OCI-LY7 (cell line): Measurements from ENCODE around the gene ZNF341. TPM values are rescaled to one million over a fixed set of nuclear protein-coding genes. Genes with fewer than 3 reads are reported as not detected.

Experiments used
- BruUV-seq: library from RNA; stranded (reverse); fragments of 400-500 nt; replicated peaks from 2 replicates; lab custom pipeline; 2021; lab: Mats Ljungman, UMichigan
- CTCF ChIA-PET: fragments of 300-600 bp; sonication (Branson Sonifier 250); formaldehyde crosslinking; loops from one replicate; lab custom pipeline; 2022; ENCODE audit warnings: antibody characterized with exemption; ENCODE audit not compliant: unreplicated experiment; lab: Charles Lee
- POLR2A ChIA-PET: fragments of 300-600 bp; sonication (Branson Sonifier 250); formaldehyde crosslinking; loops from one replicate; lab custom pipeline; 2022; ENCODE audit warnings: antibody characterized with exemption; lab: Charles Lee
- DNase-seq: peaks from one replicate; pipeline ENCODE4 v3.0.0-alpha.2; 2015; ENCODE audit warnings: low spot score
- H2AFZ ChIP-seq: fragments of 200-600 bp; sonication (generic), shearing (Covaris generic); 2 replicates; pipeline ENCODE4 v1.6.1; 2014; ENCODE audit warnings: mild to moderate bottlenecking, antibody characterized with exemption, low read length, moderate library complexity
- H3K27ac ChIP-seq: fragments of 200-600 bp; sonication (generic); 2 replicates; pipeline ENCODE4 v1.5.1; 2014; ENCODE audit warnings: mixed run types, low read depth, mild to moderate bottlenecking, moderate library complexity, low read length, inconsistent platforms; ENCODE audit not compliant: poor library complexity, severe bottlenecking
- H3K36me3 ChIP-seq: fragments of 200-600 bp; sonication (generic); 2 replicates; pipeline ENCODE4 v1.6.1; 2014; ENCODE audit warnings: mild to moderate bottlenecking, antibody characterized with exemption, low read length, moderate library complexity, mixed read lengths; ENCODE audit not compliant: insufficient read depth
- H3K4me1 ChIP-seq: fragments of 200-600 bp; sonication (generic); 2 replicates; pipeline ENCODE4 v1.5.1; 2014; ENCODE audit warnings: mild to moderate bottlenecking, low read length; ENCODE audit not compliant: insufficient read depth, poor library complexity, severe bottlenecking
- H3K4me2 ChIP-seq: fragments of 200-600 bp; sonication (generic); 2 replicates; pipeline ENCODE4 v1.6.1; 2014; ENCODE audit warnings: mild to moderate bottlenecking, low read length
- H3K4me3 ChIP-seq: fragments of 200-600 bp; sonication (generic); 2 replicates; pipeline ENCODE4 v1.5.1; 2014; ENCODE audit warnings: mild to moderate bottlenecking, low read depth, low read length; ENCODE audit not compliant: poor library complexity, severe bottlenecking
- H3K79me2 ChIP-seq: fragments of 200-600 bp; sonication (generic); 2 replicates; pipeline ENCODE4 v1.6.1; 2016; ENCODE audit warnings: low read depth, mild to moderate bottlenecking, low read length, moderate library complexity, mixed read lengths; ENCODE audit not compliant: insufficient read depth
- H3K9me2 ChIP-seq: fragments of 200-600 bp; sonication (generic); 2 replicates; pipeline ENCODE4 v1.6.1; 2016; ENCODE audit warnings: mild to moderate bottlenecking, low read length, mixed read lengths; ENCODE audit not compliant: insufficient read depth
- H3K9me3 ChIP-seq: fragments of 200-600 bp; sonication (generic); 2 replicates; pipeline ENCODE4 v1.6.1; 2014; ENCODE audit warnings: mild to moderate bottlenecking, mixed run types, low read length, mixed read lengths
- H4K20me1 ChIP-seq: fragments of 200-600 bp; sonication (generic); 2 replicates; pipeline ENCODE4 v1.6.1; 2014; ENCODE audit warnings: mild to moderate bottlenecking, antibody characterized with exemption, low read length, moderate library complexity, mixed read lengths; ENCODE audit not compliant: insufficient read depth
- EZH2phosphoT487 ChIP-seq: fragments of 200-600 bp; sonication (generic); IDR thresholded peaks from 2 replicates; pipeline ENCODE4 v1.6.1; 2018; ENCODE audit warnings: low read depth, borderline replicate concordance, mild to moderate bottlenecking, mixed run types, antibody characterized with exemption, low read length, moderate library complexity, mixed read lengths
- intact Hi-C: fragments of 100-400 bp; cut with micrococcal nuclease; formaldehyde crosslinking; loops from one replicate; pipeline ENCODE4 v1.10.0; 2022; ENCODE audit not compliant: unreplicated experiment
- total RNA-seq, 2 experiments: library from RNA; depleted of rRNA in 1 of 2; stranded (reverse); fragments of >200 nt in 1 of 2; shearing (Covaris generic) in 1 of 2; gene quantifications; 2 replicates each; pipeline ENCODE4 v1.2.3, GENCODE V29; 2014 to 2022
- TF ChIP-seq, protein P1 (sequence below): fragments of 200-600 bp; sonication (generic); conservative IDR thresholded peaks from 2 replicates; pipeline ENCODE4 v1.5.1; 2014; ENCODE audit warnings: mild to moderate bottlenecking, antibody characterized with exemption, low read length, moderate library complexity, mixed read lengths

ZNF341 gene
- total RNA-seq, 2 experiments from 2014 or later = 3.2 to 7.7 TPM

DNA sequence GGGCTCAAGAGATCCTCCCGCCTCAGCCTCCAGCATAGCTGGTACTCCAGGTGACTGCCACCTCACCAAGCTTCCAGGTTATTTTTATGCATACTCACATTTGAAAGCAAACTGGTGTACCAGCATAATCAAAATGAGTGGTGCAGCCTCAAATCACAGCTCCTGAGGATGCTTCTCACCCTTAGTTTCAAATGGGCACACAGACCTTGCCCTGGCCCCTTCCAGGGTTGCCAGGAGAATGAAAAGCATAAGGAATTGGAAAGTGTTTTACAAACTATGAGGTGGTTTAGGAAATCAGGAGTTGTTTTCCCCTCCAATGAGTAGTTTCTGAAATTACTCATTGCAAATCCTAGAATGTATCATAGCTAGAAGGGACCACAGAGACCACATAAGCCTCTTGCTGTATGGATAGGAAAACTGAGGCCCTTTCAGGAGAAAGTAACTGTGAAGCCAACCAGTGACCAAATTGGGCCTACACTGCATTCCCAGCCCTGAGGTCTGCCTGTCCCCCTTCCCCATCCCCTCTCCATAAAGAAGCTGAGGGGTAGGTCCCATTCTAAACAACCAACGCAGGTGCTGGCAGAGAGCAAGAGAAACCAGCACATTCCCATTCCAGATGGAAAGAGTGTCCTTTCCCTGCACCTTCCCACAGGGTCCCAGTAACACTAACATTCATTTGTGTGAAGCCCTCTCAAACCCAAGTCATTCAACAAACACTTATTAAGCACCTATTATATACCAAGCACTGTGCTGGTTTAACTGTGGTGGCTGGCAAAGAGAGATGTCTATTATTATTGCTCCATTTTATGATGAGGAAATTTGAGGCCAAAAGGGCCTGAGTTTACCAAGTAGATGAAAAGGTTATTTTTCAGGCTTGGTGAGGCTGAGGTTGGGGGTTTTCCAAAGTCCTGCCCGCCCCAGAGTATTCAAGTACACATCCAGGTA lies 43.5 kb upstream of the ZNF341 start:
- Histone ChIP-seq H3K4me1 (peaks cover 55% of the 10 kb centered on the region), H3K36me3 (peaks cover 19% of the 10 kb centered on the region), H4K20me1 (peaks cover 14% of the 10 kb centered on the region), H3K4me2 (no peak overlapping the region), H3K79me2 (peaks cover 21% of the 10 kb centered on the region), H3K27ac (no peak overlapping the region), H3K9me3 (no peaks in the 10 kb centered on the region), H3K4me3 (no peak overlapping the region), H2AFZ (no peak overlapping the region), H3K9me2 (no peaks in the 10 kb centered on the region)
- no peak for DNase-seq
- TF ChIP-seq, protein P1, sequence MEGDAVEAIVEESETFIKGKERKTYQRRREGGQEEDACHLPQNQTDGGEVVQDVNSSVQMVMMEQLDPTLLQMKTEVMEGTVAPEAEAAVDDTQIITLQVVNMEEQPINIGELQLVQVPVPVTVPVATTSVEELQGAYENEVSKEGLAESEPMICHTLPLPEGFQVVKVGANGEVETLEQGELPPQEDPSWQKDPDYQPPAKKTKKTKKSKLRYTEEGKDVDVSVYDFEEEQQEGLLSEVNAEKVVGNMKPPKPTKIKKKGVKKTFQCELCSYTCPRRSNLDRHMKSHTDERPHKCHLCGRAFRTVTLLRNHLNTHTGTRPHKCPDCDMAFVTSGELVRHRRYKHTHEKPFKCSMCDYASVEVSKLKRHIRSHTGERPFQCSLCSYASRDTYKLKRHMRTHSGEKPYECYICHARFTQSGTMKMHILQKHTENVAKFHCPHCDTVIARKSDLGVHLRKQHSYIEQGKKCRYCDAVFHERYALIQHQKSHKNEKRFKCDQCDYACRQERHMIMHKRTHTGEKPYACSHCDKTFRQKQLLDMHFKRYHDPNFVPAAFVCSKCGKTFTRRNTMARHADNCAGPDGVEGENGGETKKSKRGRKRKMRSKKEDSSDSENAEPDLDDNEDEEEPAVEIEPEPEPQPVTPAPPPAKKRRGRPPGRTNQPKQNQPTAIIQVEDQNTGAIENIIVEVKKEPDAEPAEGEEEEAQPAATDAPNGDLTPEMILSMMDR = no peak
- TF ChIP-seq EZH2phosphoT487 = no peak
- CTCF ChIA-PET = no interaction called here
- POLR2A ChIA-PET = no interaction called here
- no TSS peak for BruUV-seq
- intact Hi-C loops = loop anchor here (2.0 to 10.0 kb wide), 4 partner anchors 91 to 1927 kb away; partner anchors contain the start of genes EIF2S2 and SPAG4

DNA sequence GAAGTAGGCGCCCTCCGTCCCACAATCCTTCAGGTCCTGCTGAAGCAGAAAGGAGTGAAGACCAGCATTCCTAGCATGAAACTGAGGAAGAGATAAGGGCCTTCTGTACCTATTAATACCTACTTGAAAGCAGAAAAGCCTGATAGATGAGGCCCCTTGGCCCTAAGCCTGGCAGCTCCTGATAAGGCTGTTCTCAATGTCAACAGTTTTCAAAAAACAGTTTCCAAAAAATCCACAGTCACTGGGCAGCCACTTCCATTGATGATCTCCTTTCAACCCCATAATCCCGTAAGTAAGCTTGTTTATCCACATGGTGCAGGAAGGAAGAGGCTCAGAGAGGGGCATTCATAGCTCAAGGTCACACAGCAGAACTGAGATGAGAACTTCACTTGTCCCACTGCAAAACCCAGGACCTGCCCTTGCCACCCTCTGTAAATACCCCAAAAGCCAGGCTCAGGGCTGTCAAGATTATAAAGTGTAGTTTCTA lies 42.8 kb upstream of the ZNF341 start:
- TF ChIP-seq EZH2phosphoT487 = no peak
- TF ChIP-seq, protein P1 = no peak
- Histone ChIP-seq H3K4me2 (no peak overlapping the region), H3K9me3 (no peaks in the 10 kb centered on the region), H2AFZ (no peak overlapping the region), H3K27ac (no peak overlapping the region), H3K4me3 (no peak overlapping the region), H3K9me2 (no peaks in the 10 kb centered on the region), H3K36me3 (peaks cover 12% of the 10 kb centered on the region), H3K4me1 (peaks cover 55% of the 10 kb centered on the region), H4K20me1 (peaks cover 11% of the 10 kb centered on the region), H3K79me2 (peaks cover 13% of the 10 kb centered on the region)
- ChIA-PET CTCF (no interaction called here), POLR2A (no interaction called here)
- DNase-seq = no peak
- intact Hi-C loops = loop anchor here (5.0 to 10.0 kb wide), 3 partner anchors 193 to 1926 kb away; partner anchors contain the start of genes EIF2S2 and SPAG4
- no TSS peak for BruUV-seq
